Right atrium auricular region (tissue), 2 donors: ENCODE results near the gene RPTOR. TPM values are rescaled to one million over a fixed set of nuclear protein-coding genes. Genes with fewer than 3 reads are reported as not detected.

Source experiments
- DNase-seq: peaks from one replicate; pipeline ENCODE4 v3.0.0-alpha.2; 2019; ENCODE audit warnings: low spot score
- H3K27ac ChIP-seq, 2 donors: fragments of 200-600 bp; sonication (generic); 1 replicate in 1 of 2; 2 replicates in 1 of 2; pipeline ENCODE4 v1.5.1; 2016 to 2019
- H3K27me3 ChIP-seq, 2 donors: fragments of 200-600 bp; sonication (generic); one replicate each; pipeline versions ENCODE4 v1.5.1 to v1.6.0; 2017 to 2019
- H3K36me3 ChIP-seq: fragments of 200-600 bp; sonication (generic); one replicate; pipeline ENCODE4 v1.5.1; 2016
- H3K4me1 ChIP-seq, 2 donors: fragments of 200-600 bp; sonication (generic); one replicate each; pipeline versions ENCODE4 v1.5.1 to v1.6.0; 2017 to 2019
- H3K4me3 ChIP-seq, 2 donors: fragments of 200-600 bp; sonication (generic); 1 replicate in 1 of 2; 2 replicates in 1 of 2; pipeline ENCODE4 v1.5.1; 2017 to 2019; ENCODE audit warnings: mild to moderate bottlenecking in 1 of 2, moderate library complexity in 1 of 2
- H3K9me3 ChIP-seq, 2 donors: fragments of 200-600 bp; sonication (generic); one replicate each; pipeline ENCODE4 v1.5.1; 2019
- total RNA-seq, 2 donors: library from RNA; depleted of rRNA; stranded (reverse); fragments of >200 nt; gene quantifications; one replicate each; pipeline ENCODE4 v1.1.0, GENCODE V29; 2016
- TF ChIP-seq, protein P1 (sequence below), 2 donors: fragments of 200-600 bp; sonication (generic); IDR thresholded peaks; one replicate each; pipeline ENCODE4 v1.5.1; 2019; ENCODE audit warnings: antibody characterized with exemption in 2 of 2

RPTOR gene
- total RNA-seq, 2 donors from 2014 or later = 19.9 to 22.6 TPM

DNA sequence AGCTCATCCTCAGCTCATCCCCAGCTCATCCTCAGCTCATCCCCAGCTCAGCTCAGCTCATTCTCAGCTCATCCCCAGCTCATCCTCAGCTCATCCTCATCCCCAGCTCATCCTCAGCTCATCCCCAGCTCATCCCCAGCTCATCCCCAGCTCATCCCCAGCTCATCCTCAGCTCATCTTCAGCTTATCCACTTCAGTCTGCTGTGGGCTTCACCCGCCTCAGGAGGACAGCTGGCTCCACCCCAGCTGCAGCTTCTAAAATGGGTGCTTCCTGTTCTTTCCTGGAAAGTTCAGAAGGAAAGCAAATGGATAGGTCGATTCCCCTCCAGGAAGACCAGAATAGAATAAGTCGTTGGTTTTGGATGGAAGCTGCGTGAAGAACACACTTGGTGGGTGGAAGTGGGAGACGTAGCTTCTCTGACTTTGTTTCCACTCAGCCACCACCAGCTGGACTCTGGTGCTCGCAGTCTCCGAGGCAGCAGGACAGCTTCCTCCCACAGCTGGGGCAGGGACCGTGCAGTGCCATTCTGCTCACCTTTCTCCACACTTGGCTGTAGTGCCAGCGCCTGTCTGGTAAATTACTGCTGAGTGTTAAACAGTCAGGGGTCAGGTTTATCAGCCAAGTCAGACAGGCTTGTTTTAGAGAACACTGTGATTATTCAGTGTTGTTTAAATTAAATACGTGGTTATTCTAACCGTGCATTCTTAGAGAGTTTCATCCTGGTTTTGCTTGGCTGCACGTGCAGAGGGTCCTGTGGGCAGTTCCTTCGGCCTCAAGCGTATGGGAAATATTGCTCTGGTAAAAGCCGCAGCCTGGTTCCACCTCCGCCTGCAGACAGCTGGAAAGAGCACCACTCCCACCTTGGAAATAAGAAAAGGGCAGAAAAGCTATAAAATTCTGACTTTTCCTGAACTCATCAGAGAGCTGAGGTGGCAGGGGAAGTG is 386.0 kb downstream of the RPTOR start:
- Histone ChIP-seq H3K4me3 (no peak overlapping the region), H3K27me3 (no peaks in the 10 kb centered on the region), H3K27ac (no peak overlapping the region), H3K36me3 (peaks cover 3% of the 10 kb centered on the region), H3K9me3 (no peaks in the 10 kb centered on the region), H3K4me1 (no peaks in the 10 kb centered on the region)
- DNase-seq = no peak
- TF ChIP-seq, protein P1, sequence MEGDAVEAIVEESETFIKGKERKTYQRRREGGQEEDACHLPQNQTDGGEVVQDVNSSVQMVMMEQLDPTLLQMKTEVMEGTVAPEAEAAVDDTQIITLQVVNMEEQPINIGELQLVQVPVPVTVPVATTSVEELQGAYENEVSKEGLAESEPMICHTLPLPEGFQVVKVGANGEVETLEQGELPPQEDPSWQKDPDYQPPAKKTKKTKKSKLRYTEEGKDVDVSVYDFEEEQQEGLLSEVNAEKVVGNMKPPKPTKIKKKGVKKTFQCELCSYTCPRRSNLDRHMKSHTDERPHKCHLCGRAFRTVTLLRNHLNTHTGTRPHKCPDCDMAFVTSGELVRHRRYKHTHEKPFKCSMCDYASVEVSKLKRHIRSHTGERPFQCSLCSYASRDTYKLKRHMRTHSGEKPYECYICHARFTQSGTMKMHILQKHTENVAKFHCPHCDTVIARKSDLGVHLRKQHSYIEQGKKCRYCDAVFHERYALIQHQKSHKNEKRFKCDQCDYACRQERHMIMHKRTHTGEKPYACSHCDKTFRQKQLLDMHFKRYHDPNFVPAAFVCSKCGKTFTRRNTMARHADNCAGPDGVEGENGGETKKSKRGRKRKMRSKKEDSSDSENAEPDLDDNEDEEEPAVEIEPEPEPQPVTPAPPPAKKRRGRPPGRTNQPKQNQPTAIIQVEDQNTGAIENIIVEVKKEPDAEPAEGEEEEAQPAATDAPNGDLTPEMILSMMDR (IDR thresholded peaks at IDR 0.05) = no peak

DNA sequence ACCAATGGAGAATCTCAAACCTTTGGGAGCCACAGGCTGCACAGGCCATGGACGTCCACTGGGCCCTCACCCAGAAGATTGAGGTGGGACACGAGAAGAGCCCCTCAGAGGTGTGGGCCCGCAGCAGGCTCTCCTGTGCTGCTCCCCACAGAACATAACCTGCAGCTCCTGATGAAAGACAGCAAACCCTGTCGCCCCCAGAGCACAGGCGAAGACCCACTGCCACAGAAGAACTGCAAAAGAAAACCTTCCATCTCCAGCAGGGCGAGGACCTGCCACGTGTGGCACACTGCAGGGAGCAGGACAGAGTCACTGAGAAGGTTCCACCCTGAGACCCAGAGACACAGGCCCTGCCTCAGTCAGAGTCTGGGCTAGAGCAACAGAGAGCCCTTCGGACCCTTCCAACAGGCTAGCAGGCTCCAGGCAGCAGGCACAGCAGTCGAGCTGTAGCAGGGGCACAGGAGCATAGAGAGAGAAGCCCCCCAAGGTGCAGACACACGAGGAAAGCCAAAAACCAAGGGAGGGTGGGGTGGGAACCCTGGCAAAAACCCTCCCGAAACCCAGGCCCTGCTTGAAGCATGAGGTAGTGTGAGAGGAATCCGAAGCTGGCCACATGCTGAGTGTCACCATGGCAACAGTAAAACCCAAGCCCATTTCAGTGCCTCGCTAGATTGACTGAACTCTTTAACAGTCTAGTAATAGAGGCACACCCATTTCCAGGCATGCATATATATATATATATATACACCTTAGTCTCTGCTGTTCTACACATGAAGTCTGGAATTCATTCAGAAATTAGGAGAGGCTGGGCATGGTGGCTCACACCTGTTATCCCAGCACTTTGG is 387.0 kb downstream of the RPTOR start:
- no peak overlapping the region for H3K27ac ChIP-seq
- DNase-seq = no peak
- H3K9me3 ChIP-seq = no peaks in the 10 kb centered on the region
- H3K4me1 ChIP-seq = no peaks in the 10 kb centered on the region
- no peaks in the 10 kb centered on the region for H3K27me3 ChIP-seq
- H3K4me3 ChIP-seq = no peak overlapping the region
- H3K36me3 ChIP-seq = no peaks in the 10 kb centered on the region
- TF ChIP-seq, protein P1 (IDR thresholded peaks at IDR 0.05) = no peak

DNA sequence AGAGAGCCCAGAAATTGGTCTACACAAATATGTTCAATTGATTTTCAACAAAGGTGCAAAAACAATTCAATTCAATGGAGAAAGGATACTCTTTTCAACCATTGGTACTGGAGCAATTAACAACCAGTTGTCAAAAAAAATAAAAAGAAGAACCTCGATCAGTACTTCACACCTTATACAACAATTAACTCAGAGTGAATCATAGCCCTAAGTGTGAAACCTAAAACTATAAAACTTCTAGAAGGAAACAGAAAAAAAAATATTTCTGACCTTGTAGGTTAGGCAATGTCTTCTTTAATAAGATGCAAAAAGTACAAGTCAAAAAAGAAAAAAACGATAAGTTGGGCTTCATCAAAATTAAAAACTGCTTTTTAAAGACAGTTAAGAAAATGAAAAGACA is 390.9 kb downstream of the RPTOR start:
- H3K27me3 ChIP-seq = no peaks in the 10 kb centered on the region
- no peak for DNase-seq
- no peaks in the 10 kb centered on the region for H3K9me3 ChIP-seq
- no peak overlapping the region for H3K27ac ChIP-seq
- no peak overlapping the region for H3K4me3 ChIP-seq
- TF ChIP-seq, protein P1 (IDR thresholded peaks at IDR 0.05) = no peak
- no peaks in the 10 kb centered on the region for H3K4me1 ChIP-seq
- H3K36me3 ChIP-seq = no peaks in the 10 kb centered on the region

DNA sequence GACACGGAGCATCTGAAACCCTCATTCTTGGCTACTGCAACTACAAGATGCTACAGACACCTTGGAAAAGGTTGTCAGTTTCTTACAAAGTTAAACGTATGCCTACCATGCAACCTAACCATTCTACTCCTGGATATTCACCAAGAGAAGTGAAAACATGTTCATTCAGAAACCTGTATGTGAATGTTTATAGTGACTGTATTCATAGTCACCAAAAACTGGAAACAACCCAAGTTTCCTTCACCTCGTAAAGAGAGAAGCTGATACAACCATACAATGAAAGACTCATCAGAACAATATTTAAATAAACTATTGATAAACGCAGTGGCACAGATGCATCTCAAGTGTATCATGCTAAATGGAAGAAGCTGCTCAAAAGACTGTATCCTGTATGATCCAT is 391.6 kb downstream of the RPTOR start:
- TF ChIP-seq, protein P1 (IDR thresholded peaks at IDR 0.05) = no peak
- DNase-seq = no peak
- no peaks in the 10 kb centered on the region for H3K36me3 ChIP-seq

DNA sequence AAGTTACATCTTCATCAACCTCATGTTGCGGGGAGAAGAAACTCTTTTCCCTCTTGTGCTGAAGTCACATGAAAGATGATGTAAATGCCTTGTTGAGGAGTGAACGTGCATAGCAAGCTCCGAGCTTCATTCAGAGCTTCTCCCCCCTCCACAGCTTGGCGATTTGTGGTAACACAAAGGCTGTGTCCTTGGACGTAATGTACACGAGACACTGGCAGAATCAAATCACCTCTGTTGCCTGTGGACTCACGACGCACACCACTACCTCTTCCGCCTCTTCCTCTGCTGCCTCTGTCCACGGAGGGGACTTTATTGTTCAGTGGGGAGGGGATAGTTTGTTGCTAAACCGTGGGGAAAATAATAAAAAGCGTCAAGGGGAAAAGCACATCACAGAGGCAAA is 392.1 kb downstream of the RPTOR start:
- H3K9me3 ChIP-seq = no peaks in the 10 kb centered on the region
- H3K27ac ChIP-seq = no peak overlapping the region
- TF ChIP-seq, protein P1 (IDR thresholded peaks at IDR 0.05) = no peak
- no peak overlapping the region for H3K4me3 ChIP-seq
- H3K36me3 ChIP-seq = no peaks in the 10 kb centered on the region
- no peaks in the 10 kb centered on the region for H3K27me3 ChIP-seq
- peaks cover 0 to 1% of the 10 kb centered on the region in 2 donors for H3K4me1 ChIP-seq
- DNase-seq = no peak

More for the DNA sequence above, 391.6 kb downstream of the RPTOR start:
- Histone ChIP-seq H3K4me3 (no peak overlapping the region), H3K9me3 (no peaks in the 10 kb centered on the region), H3K27ac (no peak overlapping the region), H3K4me1 (no peaks in the 10 kb centered on the region), H3K27me3 (no peaks in the 10 kb centered on the region)
